HG03045 (cell line): Measurements from ENCODE around the gene SH3BGRL3.
A peak's percentile ranks its signal among the peaks of the same experiment; 100 is the strongest.

Experiments
- ATAC-seq: cut with Tn5 transposase; IDR thresholded peaks from one replicate; pipeline ENCODE4 v1.9.1; 2021; ENCODE audit warnings: mild to moderate bottlenecking, moderate library complexity; ENCODE audit not compliant: unreplicated experiment

Gene SH3BGRL3

DNA sequence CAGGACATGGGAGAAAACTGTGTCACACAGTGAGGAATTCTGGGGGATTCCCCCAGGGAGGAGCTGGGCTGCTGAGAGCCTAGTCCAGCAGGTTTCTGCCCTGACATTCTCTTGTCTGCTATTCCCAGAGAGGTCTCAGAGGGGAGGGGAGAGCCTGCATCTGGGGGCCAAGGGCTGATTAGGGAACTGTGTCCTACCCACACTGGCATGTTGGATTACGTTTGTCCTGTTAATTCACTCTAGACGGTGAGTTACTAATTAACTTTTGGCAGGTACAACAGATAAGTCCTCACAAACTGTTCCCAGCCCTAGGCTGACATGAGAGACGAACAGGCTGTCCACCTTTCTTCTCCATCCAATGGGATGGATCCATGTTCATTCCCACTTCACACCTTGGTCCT, 2.6 kb upstream of the SH3BGRL3 start:
- no peak for ATAC-seq

DNA sequence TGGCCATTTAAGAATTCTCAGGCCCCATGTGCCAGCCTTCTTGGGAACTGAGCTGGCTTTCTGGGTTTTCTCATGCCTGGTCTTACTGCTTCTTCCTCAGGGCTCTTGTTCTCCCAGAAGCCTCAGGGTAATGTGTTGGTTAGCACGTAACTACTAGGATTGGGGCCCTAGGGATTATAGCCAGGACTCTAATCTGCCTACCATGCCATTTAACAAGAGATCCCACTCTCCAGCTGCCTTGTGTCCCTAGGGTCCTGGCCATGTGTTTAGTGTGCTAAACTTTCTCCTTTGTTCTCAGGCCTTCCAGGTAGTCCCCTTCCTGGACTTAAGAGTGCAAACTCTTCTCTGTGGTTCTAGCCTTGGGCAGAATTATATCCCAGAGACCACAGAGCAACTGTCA, 2.2 kb upstream of the SH3BGRL3 start:
- ATAC-seq, result no peak

DNA sequence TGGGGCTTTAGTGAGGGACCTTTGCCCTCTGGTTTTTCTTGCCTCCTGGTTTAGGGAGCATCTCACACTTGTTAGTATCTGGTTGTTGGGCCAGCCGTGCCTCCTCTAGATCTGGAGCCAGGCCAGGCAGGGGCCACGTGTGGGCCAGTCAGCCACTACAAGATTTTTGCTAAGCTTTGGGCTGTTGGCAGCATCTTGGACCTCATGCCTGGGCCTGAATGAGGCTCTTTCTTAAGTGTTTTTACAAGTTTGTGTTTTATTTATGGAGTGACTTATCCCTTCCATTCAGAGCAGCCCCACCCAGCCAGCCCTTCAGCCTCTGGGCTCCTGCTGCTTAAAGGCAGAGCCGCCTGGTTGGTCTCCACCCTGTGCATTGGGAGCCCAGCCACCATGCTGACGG, 1.6 kb upstream of the SH3BGRL3 start:
- no peak for ATAC-seq

DNA sequence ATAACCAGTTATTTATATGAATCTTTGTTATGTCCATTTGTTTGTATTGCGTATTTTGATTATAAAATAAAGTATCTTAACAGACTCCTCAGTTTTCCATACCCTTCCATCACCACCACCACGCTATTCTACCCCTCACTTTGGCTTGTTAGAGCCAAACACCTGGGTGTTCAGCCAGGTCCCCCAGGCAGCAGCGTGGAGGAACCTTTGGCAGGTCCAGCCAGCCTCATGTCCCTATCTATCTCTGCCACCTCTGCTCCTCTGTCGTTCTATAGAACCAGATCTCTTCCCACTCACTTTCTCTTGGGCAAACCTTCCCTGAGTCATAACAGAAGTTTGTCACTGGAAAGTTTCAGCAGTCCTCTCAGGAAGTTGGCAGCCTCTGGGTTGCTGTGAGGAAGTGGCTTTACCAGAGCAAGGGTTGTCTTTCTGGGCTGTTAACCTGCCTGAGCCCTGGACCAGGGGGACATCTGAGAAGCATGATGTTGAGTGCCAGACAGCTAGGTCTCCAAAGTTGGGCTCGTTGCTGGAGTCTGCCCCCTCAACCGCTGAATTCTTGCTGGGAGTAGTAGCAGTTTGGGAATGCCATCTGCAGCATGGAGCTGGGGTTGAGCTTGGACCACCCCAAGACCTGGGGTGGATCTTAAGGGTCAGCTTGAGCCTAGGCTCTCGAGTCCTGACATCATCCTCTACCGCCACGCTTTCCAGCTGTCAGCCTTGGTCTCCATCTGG, 996 bp upstream of the SH3BGRL3 start:
- ATAC-seq, result peak; percentile 1

DNA sequence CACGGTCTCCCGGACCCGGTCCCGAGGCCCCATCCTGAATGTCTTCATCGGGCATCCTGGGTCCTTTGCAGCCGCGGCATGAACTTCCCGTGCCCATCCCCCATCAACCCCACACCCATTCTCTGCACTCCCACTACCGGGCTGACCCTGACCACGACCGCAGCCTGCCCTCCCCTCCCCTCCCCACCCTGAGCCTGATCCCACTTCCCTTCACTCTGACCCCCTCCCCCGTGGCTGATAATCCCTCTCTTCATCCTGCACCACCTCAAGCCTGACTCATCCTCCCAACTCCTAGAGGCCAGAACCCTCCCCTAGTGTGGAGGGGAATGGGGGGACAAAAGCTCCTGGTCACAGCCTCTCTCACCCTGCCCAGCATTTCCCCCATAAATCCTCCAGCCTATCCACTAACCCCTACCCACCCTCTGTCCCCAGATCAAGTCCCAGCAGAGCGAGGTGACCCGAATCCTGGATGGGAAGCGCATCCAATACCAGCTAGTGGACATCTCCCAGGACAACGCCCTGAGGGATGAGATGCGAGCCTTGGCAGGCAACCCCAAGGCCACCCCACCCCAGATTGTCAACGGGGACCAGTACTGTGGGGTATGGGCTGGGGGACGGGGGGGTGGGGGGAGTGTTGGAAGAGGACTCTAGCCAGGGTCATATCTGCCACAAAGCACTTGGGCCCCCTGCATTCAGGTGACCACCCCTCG, 602 bp downstream of the SH3BGRL3 start:
- no peak for ATAC-seq

DNA sequence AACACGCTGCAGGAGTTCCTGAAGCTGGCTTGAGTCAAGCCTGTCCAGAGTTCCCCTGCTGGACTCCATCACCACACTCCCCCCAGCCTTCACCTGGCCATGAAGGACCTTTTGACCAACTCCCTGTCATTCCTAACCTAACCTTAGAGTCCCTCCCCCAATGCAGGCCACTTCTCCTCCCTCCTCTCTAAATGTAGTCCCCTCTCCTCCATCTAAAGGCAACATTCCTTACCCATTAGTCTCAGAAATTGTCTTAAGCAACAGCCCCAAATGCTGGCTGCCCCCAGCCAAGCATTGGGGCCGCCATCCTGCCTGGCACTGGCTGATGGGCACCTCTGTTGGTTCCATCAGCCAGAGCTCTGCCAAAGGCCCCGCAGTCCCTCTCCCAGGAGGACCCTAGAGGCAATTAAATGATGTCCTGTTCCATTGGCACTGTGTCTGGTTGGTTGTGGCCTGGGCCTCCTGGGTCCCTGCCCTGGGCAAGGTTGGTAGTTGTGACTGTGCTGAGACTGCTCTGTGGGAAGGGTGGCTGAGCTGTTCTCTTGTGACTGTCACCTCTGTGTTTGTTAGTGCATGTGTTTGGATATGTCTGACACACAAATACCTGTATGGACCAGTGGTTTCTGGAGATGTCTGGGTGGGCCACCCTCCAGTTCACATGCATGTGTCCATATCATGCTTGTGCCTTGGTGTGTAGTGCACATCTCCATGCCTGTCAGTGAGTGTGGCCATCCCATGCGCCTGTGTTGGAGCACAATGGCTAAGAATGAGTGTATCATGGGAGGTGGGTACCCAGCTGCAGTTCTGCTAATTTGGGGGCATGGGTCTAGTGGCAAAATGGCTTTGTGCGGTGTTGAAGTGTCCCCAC, 1.4 kb downstream of the SH3BGRL3 start:
- no peak for ATAC-seq

DNA sequence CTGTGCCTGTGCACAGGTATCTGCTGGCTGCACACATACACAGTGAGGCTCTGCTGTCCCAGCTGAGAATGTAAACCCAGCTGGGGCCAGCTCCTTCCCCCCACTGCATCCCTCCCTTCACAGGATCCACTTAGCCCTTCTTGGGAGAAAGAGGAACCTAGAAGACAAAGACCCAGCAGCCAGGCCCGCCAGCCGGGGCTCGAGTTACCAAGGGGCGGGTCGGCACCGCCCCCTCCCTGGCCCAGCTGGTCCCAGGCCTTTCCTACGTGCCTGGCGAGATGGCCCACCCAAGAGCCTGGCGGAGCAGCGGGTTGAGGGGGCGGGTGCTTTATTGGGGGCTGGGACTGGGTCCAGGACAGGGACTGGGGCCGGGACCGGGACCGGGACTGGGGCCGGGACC, 2.1 kb downstream of the SH3BGRL3 start:
- ATAC-seq, result no peak

DNA sequence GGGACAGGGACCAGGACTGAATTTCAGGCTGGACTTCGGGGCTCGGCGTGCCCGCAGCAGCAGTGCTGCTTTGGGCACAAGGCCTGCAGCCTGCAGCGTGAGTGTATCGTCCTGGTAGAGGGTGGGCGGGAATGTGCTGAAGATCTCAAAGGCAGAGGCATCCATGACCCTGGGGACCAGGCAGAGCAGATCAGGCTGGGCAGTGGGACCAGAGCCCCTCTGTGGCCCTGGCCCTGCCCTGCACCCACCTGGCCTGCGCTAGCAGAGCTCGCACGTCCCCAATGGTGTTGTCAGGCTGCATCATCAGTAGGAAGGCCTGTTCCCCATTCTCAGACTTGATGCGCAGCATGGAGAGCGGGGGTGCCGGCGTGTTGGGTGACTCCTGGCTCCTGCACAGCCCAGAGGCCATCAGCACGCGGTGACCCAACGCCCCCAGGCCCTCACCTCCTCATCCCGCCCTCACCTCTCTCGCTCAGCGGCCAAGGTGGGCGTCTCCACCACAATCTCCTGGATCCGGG, 2.6 kb downstream of the SH3BGRL3 start:
- ATAC-seq, result no peak

DNA sequence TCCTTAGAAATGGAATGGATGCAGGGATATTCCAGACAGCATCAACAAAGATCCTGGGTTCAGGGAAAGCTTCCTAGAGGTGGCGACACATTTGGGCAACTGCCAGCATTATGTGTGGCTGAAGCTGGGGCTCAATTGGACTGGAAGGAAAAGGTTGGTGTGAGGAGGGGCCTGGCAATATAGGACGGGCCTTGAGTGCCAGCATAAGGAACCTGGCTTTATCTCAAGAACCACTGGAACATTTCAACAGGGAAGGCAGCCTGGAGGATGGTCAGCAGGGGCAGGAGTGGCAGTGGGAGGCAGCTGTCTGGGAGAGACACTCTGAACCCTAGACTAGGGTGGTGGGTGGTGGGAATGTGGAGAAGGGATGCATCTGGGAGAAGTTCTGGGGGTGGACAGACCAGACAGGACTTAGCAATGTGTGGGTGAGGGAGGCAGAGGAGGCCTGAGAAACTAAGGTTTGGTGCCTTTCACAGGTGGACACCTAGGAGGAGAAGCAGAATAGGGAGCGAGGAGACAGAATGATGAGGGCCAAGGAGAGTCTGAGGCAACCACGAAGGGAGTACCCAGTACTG, 3.5 kb downstream of the SH3BGRL3 start:
- no peak for ATAC-seq

DNA sequence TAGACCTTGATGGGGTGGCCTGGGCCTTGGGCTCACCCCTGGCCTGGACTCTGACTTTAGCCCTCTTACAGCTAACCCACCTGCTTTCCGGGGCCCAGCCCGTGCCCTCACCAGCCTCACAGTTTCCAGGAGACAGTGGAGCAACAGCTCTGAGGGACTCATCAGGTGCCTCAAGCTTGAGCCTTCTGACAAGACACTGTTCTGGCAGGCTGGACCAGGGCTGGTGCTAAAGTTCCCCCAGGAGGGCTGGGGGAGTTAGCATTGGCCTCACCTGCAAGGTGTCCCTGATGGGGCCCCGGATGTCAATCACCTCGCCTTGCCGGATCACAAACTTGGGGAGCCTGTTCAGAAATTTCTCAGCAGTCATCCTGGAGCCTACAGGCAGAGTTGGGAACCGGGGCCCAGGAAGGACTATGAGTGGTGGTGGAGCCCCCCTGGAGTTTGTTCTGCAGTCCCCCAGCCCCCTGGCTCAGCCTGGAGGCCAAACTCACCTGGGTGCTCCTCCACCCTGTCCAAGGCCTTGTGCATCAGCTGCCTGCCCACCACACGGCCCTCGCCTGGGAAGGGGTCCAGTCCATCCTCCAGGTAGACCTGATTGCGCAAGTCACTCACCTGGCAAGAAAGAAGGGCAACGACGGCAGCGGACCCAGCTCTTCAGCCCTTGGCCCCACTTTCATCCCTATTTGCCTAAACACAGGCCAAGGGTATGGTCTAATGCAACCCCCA, 4.1 kb downstream of the SH3BGRL3 start:
- no peak for ATAC-seq

DNA sequence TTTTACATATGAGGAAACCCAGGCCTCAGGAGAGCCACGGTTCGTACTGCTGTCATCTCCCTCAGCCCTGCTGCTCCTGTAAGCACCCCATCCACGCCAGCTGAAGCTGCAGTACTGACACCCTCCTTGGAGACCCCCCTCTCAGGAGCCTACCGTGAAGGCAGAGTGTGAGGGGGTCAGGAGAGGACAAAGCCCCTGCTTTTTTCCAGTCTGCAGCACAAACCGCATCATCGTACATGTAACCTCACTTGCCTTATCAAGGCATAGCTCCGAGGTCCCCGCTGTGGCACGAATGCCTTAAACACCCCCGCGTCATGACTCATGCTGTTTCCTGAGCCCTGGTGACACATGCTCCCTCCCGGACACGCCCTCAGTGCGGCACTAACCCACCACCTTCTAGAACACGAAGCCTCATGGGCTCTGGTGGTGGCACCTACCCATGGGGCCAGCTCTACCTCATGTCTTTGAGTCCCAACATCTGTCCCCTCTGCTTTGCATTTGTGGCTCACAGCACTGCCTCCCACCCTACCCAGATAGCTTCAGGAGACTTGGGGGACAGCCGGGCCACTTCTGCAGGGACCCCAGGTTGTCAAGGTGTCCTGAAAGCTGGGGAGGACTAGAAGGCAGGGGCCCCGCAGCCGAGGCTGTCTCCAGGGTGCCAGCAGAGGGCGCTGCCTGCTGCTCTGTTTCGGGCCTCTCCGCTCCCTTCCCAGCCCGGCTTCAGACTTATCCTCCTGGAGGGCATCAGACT, 4.9 kb downstream of the SH3BGRL3 start:
- no peak for ATAC-seq

DNA sequence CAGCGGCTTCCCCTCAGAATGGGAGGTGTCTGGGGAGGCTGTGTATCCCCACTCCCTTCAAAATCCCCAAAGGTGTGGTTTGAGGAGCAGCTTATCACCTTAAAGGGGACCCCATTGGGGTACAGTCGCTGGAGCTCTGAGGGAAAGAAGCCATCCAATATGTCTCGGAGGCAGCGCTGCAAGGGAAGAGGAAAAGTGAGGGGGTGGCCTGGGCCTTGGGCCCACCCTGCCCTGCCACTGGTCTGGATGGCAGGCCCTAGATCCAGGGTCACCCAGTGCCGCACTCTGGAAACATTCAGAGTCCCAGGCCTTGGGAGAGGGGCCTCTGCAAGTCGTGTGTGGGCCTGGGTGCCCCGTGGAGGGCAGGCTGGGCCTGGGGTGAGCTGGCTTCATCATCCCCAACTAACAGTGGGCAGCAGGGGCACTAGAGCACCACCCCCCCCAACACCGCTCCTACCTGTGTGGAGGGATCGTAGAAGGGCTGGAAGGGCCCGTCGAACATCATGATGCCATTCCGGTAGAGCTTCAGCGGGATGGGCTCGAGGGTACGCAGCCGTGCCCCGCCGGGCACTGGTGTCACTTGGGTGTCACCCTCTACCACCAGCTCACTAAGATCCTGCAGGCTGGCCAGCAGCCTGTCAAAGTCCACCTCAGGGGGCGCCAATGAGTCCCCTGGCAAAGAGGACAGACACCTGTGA, 5.6 kb downstream of the SH3BGRL3 start:
- ATAC-seq, result no peak

DNA sequence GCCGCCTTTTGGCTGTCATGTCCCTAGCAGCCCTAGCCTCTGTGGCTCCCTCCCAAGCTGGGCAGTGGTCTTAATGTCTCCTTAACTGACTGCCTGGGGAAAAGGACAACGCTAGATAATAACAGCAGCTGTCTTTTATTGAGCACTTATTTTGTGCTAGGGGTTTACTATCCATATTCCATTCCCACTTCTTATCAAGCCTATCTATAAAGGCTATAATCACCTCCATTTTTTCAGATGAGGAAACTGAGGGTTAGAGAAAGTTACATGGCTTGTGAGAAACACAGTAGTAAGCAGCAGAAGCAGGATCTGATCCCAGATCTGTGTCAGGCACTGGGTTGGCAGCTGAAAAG, 6.2 kb downstream of the SH3BGRL3 start:
- no peak for ATAC-seq

DNA sequence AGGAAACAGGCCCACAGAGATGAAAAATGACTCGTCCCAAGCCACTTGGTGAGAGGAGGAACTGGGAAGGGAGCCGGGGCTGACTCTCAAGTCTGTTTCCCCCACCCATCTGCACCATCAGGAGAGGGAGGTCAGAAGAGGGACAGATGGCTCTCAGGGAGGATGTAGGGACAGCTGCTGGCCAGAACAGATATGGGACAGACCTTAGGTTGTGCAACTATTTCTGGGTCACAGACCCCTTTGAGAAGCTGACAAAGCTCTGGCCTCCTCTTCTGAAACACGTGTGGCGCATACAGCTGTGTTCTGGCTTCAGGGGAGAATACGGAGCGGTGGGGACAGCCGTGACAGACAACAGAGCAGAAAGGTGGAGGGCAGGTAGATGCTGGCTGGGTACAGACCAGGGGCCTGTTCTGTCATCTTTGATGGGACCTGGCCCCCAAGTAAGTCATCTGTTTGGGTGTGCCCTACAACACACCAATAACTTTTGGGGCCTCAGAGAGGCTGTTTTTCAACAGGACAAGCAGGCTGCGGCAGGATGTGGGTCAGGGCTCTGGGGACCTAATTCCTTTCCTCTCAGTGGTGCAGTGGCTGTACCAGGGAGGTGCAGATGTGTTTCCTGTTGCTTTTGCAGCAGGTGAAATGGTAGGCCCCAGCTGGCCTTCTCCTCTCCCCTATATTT, 7.3 kb downstream of the SH3BGRL3 start:
- ATAC-seq, result no peak

DNA sequence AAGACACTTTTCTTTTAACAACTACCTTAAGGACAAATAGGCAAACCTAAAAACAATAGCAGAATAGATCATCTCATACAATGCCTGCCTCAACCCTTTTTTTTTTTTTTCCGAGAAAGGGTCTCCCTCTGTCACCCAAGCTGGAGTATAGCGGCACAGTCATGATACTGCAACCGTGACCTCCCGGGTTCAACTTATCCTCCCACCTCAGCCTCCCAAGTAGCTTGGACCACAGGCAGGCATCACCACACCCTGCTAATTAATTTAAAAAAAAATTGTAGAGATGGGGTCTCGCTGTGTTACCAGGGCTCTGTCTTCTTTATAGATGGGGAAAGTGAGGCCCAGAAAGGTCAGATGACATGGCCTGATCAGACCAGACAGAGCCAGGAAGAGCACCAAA, 7.9 kb downstream of the SH3BGRL3 start:
- ATAC-seq, result no peak

DNA sequence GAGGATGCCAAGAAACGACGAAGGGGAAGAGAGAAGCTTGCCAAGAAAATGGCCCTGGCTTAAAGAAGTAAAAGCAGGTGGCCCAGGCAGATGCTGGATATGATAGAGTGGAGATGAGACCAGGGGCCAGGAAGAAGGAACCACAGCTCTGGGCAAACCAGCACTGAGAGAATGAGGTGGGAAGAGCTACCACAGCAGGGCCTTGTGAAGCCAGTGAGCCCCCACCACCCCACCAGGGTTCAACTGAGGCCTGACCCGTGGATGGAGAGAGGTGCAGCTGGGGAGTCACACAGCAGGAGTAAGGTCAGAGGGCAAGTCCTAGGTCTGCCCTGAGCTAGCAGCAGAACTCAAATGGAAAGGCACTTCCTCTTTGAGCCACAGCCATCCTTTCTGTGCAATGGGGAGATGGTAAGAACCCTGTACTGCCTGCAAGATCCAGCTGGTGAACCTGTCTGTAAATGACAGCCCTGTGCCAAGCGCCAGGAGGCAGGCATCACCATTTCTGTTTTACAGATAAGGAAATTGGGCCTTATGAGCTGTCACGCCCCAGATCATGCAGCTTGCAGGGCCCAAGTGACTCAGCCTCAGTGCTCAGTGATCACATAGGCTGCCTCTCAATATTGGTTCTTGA, 8.5 kb downstream of the SH3BGRL3 start:
- no peak for ATAC-seq

DNA sequence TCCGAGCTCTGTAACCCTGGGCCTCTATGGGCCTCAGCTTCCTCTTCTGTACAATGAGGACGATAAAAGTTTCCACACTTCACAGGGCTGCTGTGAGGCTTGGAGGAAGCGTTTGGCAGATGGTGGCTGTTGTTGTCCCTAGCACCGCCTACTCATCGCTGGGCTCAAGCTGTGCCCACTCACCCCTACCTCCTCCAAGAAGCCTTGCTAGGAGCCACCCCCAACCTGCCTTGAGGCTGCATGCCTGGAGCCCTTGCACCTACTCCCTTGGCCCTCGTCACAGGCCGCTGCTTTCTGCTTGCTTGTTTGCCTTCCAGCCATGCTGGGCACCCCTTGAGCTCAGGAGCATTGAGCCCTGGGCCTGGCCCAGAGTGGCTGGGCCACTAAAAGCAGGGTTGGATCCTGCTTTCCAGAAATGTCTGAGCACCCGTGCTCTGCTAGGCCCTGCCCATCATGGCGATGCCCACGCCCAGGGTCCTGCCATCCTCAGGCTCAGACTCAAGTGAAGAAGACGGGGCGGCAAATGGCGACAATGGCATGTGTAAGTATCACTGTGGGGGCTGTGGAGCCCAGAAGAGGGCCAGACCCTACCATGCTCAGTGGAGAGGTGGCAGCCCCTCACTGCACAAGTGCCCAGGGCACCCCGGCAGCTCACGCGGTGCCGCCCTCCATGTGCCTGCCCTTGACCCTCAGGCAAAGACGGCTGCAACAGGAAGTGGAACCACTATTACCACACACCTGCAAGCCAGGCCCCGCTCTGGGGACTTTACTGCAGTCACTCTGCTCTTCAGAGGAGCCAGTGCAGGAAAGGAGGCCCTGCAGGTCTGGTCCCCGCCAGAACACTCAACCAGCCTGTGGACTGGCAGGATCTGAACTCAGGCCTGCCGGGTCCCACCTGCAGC, 9.5 kb downstream of the SH3BGRL3 start:
- peak; percentile 46 for ATAC-seq
